ENCODE data around the gene SRGAP2B.
"Not testable (repeated sequence)": the region's sequence is repeated elsewhere in the genome, so short reads cannot be mapped to it uniquely, and the experiment has no call there.

DNA sequence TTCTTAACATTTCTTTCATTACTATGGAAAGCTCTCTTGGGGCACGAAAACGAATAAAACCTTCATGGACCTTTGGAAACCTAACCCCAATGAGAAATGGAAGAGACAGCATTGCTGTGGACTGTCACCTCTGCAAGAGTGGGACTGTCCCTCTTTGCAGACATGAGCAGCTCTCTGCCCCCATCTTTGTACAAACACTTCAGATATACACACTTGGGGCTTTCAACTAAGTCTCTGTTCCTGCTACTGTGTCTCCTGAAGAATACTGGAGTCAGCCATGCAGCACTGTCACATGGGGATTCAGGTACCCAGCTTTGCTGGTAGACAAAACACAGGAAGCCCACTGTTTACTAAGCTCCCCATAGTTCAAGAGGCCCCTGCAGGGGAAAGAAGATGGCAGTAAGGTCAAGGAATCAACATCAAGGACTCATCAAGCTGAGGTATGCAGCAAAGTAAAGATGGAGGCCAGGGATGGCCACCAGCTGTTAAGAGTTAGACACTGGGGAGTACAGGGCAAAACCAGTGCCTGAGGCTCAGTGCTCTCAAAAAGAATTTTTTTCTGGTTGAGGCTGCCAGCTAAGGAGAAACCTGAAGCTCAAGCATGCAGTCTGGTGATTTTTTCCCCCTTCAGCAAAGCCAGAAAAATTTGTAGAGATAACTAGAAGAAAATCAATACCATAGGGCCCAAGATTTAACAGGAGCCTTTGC, 31.0 kb downstream of the SRGAP2B start:
- not testable (repeated sequence) for TF ChIP-seq CTCF, POLR2A (IDR thresholded peaks at IDR 0.05)
